ENCODE data around the gene CAMK2A. TPM values are rescaled to one million over a fixed set of nuclear protein-coding genes. Genes with fewer than 3 reads are reported as not detected.

CAMK2A gene
- total RNA-seq, 1 donor from 2014 or later = not detected

DNA sequence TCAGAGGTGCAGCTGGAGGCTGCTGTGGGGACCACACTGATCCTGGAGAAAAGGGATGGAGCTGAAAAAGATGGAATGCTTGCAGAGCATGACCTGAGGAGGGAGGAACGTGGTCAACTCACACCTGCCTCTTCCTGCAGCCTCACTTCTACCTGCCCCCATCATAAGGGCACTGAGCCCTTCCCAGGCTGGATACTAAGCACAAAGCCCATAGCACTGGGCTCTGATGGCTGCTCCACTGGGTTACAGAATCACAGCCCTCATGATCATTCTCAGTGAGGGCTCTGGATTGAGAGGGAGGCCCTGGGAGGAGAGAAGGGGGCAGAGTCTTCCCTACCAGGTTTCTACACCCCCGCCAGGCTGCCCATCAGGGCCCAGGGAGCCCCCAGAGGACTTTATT, 105.6 kb downstream of the CAMK2A start:
- Mint-ChIP-seq H3K27me3 (ENCODE audit: low read depth) (peaks cover 15% of the 10 kb centered on the region), H3K4me3 (ENCODE audit: unreplicated experiment) (no peak overlapping the region), H3K27ac (ENCODE audit: unreplicated experiment) (no peak overlapping the region), H3K9me3 (ENCODE audit: low read depth) (no peaks in the 10 kb centered on the region), H3K36me3 (ENCODE audit: low read depth) (no peaks in the 10 kb centered on the region), H3K4me1 (ENCODE audit: low read depth) (peaks cover 10% of the 10 kb centered on the region)
- TF ChIP-seq, protein P1, sequence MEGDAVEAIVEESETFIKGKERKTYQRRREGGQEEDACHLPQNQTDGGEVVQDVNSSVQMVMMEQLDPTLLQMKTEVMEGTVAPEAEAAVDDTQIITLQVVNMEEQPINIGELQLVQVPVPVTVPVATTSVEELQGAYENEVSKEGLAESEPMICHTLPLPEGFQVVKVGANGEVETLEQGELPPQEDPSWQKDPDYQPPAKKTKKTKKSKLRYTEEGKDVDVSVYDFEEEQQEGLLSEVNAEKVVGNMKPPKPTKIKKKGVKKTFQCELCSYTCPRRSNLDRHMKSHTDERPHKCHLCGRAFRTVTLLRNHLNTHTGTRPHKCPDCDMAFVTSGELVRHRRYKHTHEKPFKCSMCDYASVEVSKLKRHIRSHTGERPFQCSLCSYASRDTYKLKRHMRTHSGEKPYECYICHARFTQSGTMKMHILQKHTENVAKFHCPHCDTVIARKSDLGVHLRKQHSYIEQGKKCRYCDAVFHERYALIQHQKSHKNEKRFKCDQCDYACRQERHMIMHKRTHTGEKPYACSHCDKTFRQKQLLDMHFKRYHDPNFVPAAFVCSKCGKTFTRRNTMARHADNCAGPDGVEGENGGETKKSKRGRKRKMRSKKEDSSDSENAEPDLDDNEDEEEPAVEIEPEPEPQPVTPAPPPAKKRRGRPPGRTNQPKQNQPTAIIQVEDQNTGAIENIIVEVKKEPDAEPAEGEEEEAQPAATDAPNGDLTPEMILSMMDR (IDR thresholded peaks at IDR 0.05) = no peak
- DNase-seq (ENCODE audit: low spot score) = no peak

DNA sequence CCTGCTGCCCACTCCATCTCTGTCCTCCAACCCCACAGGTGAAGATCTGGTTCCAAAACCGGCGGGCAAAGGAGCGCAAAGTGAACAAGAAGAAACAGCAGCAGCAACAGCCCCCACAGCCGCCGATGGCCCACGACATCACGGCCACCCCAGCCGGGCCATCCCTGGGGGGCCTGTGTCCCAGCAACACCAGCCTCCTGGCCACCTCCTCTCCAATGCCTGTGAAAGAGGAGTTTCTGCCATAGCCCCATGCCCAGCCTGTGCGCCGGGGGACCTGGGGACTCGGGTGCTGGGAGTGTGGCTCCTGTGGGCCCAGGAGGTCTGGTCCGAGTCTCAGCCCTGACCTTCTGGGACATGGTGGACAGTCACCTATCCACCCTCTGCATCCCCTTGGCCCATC, 106.1 kb downstream of the CAMK2A start:
- no peak overlapping the region for H3K4me3 Mint-ChIP-seq (ENCODE audit: unreplicated experiment)
- peaks cover 10% of the 10 kb centered on the region for H3K4me1 Mint-ChIP-seq (ENCODE audit: low read depth)
- no peak overlapping the region for H3K27ac Mint-ChIP-seq (ENCODE audit: unreplicated experiment)
- TF ChIP-seq, protein P1 (IDR thresholded peaks at IDR 0.05) = no peak
- no peak for DNase-seq (ENCODE audit: low spot score)
- H3K36me3 Mint-ChIP-seq (ENCODE audit: low read depth) = no peaks in the 10 kb centered on the region
- H3K9me3 Mint-ChIP-seq (ENCODE audit: low read depth) = no peaks in the 10 kb centered on the region
- H3K27me3 Mint-ChIP-seq (ENCODE audit: low read depth) = peaks cover 14% of the 10 kb centered on the region

DNA sequence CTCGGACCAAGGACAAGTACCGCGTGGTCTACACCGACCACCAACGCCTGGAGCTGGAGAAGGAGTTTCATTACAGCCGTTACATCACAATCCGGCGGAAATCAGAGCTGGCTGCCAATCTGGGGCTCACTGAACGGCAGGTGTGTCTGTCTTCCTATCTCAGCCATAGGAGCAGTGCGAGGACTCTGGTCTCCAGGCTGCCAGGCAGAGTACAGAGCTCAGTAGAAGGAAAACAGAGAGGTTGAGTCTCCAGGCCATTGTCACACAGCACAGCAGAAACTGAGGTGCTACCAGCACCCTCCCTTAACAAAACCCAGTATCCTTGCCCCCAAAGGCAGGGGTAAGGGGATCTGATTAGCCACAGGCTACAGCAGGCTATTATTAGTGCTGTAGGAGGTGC, 106.8 kb downstream of the CAMK2A start:
- no peak for DNase-seq (ENCODE audit: low spot score)
- no peaks in the 10 kb centered on the region for H3K36me3 Mint-ChIP-seq (ENCODE audit: low read depth)
- H3K27ac Mint-ChIP-seq (ENCODE audit: unreplicated experiment) = no peak overlapping the region
- TF ChIP-seq, protein P1 (IDR thresholded peaks at IDR 0.05) = no peak
- peaks cover 10% of the 10 kb centered on the region for H3K4me1 Mint-ChIP-seq (ENCODE audit: low read depth)
- no peaks in the 10 kb centered on the region for H3K9me3 Mint-ChIP-seq (ENCODE audit: low read depth)
- no peak overlapping the region for H3K4me3 Mint-ChIP-seq (ENCODE audit: unreplicated experiment)
- peaks cover 13% of the 10 kb centered on the region for H3K27me3 Mint-ChIP-seq (ENCODE audit: low read depth)

DNA sequence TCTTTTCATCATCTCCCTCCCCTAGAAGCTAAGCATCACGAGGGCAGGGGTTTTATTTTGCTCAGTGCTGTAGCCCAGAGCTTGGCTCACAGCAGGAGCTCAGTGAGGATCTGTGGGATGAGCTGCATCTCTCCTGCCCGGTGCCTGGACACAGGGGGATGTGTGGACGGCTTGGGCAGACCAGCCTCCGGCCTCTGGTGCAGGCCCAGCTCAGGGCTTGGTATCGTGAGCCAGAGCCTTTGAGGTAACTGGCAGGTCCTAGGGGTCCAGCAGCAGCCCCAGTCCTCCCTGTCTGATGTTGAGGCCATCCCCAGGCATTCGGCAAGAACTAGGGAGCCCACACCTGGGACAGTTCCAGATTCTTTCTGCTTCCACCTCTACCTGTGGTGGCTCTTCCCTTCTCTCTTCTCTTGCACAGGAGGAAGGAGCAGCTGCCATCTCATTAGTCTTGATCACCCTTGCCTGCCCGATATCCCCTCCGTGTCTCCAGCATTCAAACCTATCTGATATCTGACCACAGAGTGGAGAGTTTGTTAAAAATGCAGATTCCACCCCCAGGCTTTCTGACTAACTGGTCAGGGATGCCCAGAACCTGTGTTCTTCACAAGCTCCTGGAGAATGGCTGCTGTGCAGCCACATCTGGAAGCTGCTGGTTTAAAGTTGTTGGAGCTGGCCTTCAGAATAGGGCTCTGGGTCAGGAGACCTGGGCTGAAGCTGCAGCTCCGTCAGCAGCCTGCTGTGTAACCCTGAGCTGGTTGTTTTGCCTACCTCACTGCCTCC, 107.6 kb downstream of the CAMK2A start:
- Mint-ChIP-seq H3K36me3 (ENCODE audit: low read depth) (no peaks in the 10 kb centered on the region), H3K27ac (ENCODE audit: unreplicated experiment) (peak overlapping the region; percentile 13), H3K4me3 (ENCODE audit: unreplicated experiment) (no peak overlapping the region), H3K4me1 (ENCODE audit: low read depth) (peaks cover 12% of the 10 kb centered on the region), H3K27me3 (ENCODE audit: low read depth) (peaks cover 6% of the 10 kb centered on the region), H3K9me3 (ENCODE audit: low read depth) (no peaks in the 10 kb centered on the region)
- DNase-seq (ENCODE audit: low spot score) = no peak
- TF ChIP-seq, protein P1 (IDR thresholded peaks at IDR 0.05) = no peak

DNA sequence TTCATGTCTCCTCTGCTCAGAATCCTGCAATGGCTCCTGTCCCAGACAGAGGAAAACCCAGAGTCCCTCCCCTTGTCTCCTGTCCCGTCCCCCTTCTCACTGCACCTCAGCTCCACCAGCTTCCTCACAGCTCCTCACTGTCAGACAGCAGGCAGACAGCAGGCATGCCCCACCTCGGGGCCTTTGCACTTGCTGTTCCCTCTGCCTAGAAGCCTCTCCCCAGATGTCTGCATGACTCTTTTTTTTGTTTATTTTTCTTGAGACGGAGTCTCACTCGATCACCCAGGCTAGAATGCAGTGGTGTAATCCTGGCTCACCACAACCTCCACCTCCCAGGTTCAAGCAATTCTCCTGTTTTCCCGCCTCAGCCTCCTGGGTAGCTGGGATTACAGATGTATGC, 108.5 kb downstream of the CAMK2A start:
- no peak for DNase-seq (ENCODE audit: low spot score)
- TF ChIP-seq, protein P1 (IDR thresholded peaks at IDR 0.05) = no peak
- no peaks in the 10 kb centered on the region for H3K9me3 Mint-ChIP-seq (ENCODE audit: low read depth)
- no peak overlapping the region for H3K4me3 Mint-ChIP-seq (ENCODE audit: unreplicated experiment)
- H3K27ac Mint-ChIP-seq (ENCODE audit: unreplicated experiment) = no peak overlapping the region
- no peaks in the 10 kb centered on the region for H3K27me3 Mint-ChIP-seq (ENCODE audit: low read depth)
- no peaks in the 10 kb centered on the region for H3K36me3 Mint-ChIP-seq (ENCODE audit: low read depth)
- H3K4me1 Mint-ChIP-seq (ENCODE audit: low read depth) = peaks cover 16% of the 10 kb centered on the region

Data from chondrocyte (in vitro differentiated cells).